HG03108 (cell line): ENCODE data around the gene GNPTG.

ENCODE experiments used
- ATAC-seq: cut with Tn5 transposase; IDR thresholded peaks from one replicate; pipeline ENCODE4 v1.9.1; 2021; ENCODE audit warnings: moderate library complexity; ENCODE audit not compliant: unreplicated experiment

GNPTG gene

GRCh38 chr16:1333149-1333812 lies 18.4 kb upstream of the GNPTG start, which contains the start of gene BAIAP3:
TSS of gene BAIAP3 (plus strand) at chr16:1333645. CDS start at chr16:1338550, 4,905 bp downstream.
- no peak for ATAC-seq

DNA sequence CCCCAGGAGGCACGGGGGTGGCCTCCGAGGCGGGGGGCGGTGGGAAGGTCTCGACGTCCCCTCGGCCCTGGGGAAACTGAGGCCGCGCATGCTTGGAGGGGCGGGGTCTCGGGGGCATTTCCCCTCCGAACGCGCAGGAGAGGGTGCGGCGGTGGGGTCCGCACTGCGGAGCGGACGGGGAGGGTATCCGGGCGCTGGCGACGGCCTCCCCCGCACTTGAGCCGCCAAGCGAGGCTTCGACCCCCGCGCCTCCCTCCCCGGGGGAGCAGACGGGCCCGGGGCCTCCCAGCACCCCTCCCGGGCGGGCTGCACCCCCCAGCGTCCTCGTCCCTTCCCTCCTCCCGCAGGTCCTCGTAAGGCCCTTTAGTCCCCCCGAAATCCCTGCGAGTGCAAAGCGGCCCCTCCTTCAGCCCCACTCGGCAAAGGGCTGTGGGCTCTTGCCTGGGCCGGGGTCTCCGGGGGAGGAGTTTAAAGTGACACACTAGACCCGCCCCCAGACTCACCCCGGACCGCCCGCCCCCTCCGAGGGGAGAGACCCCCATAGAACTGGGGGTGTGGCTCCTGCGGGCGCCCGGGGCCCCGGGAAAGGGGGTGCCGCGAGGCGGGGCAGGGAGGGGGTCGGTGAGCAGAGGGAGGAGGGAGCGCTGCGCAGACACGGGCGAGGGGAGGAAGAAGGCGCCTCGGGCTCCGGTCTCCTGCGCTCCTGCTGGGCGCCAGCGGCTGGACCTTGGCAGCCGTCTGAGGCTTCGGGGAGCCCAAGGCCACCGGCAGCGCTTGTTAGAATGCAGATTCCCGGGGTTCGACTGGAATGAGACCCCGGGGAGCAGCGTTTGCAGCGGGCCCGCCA lies 17.7 kb upstream of the GNPTG start:
- no peak for ATAC-seq

DNA sequence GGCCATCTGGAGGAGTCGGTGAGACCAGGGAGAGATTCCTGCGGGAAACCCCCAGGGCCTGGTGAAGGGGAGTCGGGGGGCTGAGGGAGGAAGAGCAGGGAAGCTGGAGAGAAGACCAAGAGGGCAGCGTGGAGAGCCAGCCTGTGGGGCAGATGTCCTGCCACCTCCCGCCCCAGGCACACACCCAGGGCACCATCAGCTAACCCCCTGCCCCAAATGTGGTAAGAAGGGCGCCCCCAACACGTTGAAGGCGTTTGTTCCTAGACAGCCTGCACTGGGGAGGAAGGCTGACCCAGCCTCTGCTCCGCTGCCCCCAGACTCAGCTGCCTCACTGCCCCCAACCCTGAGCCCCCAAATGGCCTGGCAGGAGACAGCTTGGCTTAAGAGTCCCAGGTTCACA lies 17.0 kb upstream of the GNPTG start:
- no peak for ATAC-seq

DNA sequence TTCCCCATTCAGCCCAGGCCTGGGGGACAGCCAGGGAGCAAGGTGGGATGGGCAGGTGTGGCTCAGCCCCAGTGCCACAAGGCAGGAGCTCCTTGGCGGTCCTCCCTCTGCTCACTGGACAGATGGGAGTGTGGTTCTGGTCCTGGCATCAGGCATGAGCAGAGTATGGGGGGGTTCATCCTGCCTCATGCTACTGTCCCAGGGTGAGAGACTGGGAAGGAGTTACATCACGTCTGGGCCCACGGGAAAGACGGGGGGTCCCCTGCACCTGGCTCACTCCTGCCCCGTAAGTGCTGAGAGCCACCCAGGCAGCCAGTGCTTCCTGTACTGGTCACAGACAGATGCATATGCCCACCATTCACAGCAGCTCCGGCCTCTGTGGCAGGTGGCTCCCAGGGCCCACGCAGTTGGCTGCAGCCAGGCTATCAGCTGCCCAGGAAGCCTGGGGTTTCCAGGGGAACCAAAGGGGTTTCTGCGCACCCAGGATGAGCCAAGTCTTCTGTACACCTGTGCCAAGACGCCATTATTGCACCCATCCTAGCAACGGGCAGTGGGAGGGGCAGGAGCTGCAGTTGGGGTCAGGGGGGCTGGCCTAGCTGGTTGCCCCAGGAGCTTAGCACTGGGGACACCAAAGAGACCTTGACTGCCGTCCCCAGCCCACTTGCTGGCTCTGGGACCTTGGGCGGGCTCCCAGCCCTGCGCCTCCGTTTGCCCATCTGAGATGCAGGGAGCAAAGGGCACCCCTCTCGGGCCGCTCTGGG lies 16.3 kb upstream of the GNPTG start:
- no peak for ATAC-seq

DNA sequence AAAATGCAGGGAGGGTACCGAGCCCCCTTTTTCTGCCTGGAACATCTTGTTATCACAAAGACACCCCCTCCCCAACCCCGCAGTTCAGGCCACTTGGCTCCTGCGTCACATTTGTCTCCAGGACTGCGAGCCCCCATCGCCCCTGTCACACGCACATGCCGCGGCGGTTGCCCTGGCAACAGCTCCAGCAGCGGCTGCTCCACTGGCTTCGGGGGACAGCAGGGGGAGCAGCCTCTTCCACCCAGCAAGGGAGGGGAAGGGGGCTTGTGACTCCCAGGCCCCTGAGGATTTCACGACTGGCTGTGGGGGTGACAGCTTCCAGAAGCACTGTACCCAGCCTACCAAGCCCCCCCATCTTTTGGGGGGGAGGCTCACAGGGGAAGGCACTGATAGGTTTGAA lies 15.7 kb upstream of the GNPTG start:
- ATAC-seq, result no peak

DNA sequence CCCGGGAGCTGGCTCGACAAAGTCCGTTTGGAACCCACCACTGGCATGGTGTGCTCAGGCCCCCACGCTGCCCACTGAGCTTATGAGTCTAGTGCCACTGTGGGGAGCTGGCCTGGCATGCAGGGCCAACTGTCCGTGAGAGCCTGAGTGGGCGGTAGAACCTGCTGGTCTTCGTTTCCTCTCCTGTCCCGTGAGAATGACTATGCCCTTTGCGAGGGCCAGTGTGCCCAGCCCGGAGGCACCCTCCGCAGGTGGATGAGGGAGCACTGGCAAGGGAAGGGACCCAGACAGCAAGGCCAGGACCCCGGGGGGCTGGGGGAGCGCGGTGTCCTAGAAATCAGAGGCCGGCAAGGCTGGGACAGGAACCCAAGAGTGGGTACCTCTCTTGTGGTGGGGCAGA lies 15.1 kb upstream of the GNPTG start:
- ATAC-seq, result no peak

- ATAC-seq, result no peak
Observed at GRCh38 chr16:1337486-1337885, 14.2 kb upstream of the GNPTG start.

- ATAC-seq, result no peak
Observed at GRCh38 chr16:1338119-1338730, 13.5 kb upstream of the GNPTG start.

- no peak for ATAC-seq
Observed at GRCh38 chr16:1338855-1339675, 12.7 kb upstream of the GNPTG start.

DNA sequence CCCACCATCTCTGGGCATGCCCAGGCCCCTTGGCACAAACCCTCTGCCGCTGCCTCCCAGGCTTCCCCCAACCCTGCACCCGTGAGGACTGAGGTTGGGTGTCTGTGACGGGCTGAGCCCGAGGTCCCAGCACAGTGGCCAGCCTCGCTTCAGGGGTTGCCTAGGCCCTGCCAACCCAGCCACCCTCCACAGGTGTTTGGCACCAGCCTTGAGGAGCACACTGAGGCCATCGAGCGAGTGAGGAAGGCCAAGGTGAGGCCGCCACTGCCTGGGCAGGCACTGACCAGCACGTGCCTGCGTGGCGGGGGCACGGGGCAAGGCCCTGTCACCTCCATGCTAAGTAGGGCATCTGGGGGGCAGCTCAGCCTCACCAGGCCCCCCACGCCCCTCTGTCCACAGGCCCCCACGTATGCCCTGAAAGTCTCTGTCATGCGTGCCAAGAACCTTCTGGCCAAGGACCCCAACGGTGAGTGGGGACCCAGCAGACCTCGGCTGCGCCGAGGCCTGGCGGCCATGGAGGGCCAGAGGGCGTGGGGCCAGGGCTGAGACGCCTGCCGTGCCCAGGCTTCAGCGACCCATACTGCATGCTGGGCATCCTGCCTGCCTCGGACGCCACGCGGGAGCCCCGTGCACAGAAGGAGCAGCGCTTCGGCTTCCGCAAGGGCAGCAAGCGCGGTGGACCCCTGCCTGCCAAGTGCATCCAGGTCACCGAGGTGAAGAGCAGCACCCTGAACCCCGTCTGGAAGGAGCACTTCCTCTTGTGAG lies 10.8 kb upstream of the GNPTG start:
- no peak for ATAC-seq

DNA sequence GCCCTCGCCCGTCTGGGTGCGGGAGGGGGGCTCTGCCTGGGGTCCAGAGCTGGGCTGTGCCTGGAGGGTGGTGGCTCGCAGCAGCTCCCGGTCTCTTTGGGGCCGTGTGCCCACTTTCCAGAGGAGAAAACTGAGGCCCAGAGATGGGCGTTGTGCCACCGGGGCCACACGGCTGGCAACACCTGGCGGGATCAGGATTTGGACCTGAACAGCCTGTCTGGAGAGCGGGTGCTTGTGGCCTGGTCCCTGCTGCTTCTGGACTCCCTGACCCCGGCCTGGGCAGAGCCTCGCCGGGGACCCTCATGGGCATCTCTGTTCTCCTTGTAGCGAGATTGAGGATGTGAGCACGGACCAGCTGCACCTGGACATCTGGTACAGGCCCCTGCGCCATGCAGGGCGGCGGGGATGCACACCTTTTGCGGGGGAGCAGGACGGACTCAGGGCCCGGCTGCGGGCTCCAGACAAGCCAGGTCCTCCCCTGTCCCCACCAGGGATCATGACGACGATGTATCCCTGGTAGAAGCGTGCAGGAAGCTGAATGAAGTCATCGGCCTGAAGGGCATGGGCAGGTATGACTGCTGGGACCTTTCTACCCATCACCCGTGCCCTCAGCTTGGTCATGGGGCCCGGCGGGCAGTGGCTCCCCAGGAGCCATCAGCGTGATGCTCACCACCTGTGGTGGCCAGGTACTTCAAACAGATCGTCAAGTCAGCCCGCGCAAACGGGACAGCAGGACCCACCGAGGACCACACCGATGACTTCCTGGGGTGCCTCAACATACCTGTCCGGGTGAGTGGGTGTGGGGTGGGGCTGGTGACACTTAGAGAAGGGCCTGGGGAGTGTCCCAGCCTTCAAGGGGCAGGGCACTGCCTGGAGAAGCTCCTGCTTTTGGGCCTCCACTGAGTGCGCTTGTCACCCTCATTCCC lies 10.0 kb upstream of the GNPTG start:
- no peak for ATAC-seq

- peak; percentile 91 for ATAC-seq
Observed at GRCh38 chr16:1342526-1343427, 9.0 kb upstream of the GNPTG start.

DNA sequence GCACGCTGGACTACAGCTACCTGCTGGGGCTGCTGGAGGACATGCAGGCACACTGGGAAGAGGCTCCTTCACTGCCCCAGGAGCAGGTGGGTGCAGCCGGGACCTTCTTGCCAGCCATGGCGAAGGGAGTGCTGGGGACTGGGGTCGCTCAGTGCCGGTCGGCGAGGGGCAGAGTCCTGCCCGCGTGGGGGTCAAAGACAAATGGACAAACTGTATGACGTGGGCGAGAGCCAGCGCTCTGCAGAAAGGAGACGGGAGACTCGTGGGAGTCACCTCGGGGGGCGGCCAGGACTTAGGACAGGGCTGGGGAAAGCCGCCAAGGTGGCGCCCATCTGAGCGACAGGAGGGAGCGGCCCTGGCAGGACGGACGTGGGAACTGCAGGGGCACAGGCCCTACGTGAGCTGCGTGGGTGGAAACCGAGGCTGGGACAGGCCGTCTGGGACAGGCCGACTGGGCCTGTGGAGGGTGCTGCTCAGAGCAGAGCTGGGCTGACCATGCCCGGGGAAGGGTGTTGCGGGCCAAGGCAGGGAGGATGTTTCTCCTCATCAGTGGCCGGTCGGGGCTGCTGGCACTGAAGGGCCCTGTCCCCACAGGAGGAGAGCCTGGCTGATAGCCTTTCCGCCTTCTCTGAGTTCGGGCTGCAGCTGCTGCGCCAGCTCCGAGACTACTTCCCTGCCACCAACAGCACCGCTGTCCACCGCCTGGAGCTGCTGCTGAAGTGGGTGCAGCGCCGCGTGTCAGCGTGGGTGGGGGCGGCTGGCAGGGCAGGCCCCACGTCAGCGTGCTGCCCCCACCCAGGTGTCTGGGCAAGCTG lies 8.1 kb upstream of the GNPTG start:
- no peak for ATAC-seq

DNA sequence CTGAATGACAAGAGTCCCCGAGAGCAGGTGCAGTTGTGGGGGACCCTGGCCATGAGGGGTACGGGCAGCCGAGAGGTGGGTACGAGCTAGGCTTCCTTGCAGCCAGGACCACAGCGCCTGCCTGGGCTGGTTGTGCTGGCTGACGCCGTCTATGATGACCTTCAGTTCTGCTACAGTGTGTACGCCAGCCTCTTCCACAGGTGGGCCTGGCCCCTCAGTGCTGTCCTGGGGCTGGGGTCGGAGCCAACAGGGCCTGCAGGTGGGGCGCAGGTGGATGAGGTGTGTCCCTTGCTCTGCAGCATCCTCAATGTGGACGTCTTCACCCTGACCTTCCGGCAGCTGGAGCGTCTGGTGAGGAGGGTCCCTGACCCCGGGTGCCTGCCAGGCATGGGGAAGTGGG lies 7.2 kb upstream of the GNPTG start:
- no peak for ATAC-seq

DNA sequence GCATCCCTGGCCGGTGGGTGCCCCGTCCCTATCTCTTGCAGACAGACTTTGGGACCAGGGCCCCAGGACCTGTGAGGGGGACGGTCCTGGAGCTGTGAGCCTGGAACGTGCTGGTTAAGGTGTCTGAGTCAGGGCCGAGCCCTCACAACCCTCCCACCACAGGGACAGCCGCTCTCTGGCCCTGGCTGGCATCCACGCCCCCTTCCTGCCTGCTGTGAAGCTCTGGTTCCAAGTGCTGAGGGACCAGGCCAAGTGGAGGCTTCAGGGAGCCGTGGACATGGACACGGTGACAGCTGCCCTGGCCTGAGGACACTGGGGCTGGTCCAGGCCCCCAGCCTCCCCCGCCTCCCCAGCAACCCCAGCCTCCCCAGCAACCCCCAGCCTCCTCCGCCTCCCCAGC lies 6.6 kb upstream of the GNPTG start:
- no peak for ATAC-seq

DNA sequence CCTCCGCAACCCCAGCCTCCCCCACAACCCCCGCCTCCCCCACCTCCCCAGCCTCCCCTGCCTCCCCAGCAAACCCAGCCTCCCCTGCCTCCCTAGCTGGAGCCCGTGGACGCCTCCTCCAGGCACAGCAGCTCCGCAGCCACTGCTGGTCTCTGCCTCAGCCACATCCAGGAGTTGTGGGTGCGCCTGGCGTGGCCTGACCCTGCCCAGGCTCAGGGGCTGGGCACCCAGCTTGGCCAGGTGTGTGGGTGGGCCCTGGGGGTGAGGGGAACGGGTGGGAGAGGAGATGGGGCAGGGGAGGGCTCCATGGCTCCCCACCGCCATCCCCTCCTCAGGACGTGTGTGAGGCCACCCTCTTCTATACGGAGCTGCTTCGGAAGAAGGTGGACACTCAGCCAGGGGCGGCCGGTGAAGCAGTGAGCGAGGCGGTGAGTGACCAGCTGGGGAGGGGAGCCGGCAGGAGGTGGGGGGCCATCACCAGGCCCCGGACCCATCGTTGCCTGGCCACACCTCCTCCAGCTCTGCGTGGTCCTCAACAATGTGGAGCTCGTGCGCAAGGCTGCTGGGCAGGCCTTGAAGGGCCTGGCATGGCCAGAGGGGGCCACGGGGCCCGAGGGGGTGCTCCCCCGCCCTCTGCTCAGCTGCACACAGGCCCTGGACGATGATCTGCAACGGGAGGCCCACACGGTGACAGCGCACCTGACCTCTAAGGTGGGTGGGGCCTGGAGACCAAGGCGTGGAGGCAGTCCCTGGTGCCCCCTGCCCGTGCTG lies 5.9 kb upstream of the GNPTG start:
- ATAC-seq, result no peak
